Measurements from ENCODE around the gene ODF2L. TPM values are rescaled to one million over a fixed set of nuclear protein-coding genes. Genes with fewer than 3 reads are reported as not detected.

ODF2L gene
- total RNA-seq, 2 donors from 2014 or later: 13.0 TPM

GRCh38 chr1:86339014-86339812, 56.9 kb downstream of the ODF2L start:
- intact Hi-C loops (cut with DNase I): no loop called here
- DNase-seq: no peak
- ATAC-seq: no peak

- DNase-seq: no peak
- intact Hi-C loops (cut with DNase I): no loop called here
Observed at GRCh38 chr1:86335916-86336315, 60.2 kb downstream of the ODF2L start.

GRCh38 chr1:86325264-86325663, 70.9 kb downstream of the ODF2L start:
- DNase-seq (no peak), ATAC-seq (no peak)
- intact Hi-C loops (cut with DNase I): no loop called here

More at GRCh38 chr1:86335916-86336315, 60.2 kb downstream of the ODF2L start:
- no peak for ATAC-seq

GRCh38 chr1:86324130-86324822, 71.8 kb downstream of the ODF2L start:
- ATAC-seq (no peak), DNase-seq (no peak)
- intact Hi-C loops (cut with DNase I): no loop called here

GRCh38 chr1:86322241-86322640, 73.9 kb downstream of the ODF2L start:
- no peak for DNase-seq
- ATAC-seq: no peak
- intact Hi-C loops (cut with DNase I): no loop called here

GRCh38 chr1:86318436-86318835, 77.7 kb downstream of the ODF2L start:
- DNase-seq: no peak
- intact Hi-C loops (cut with DNase I): no loop called here
- ATAC-seq: no peak

- intact Hi-C loops (cut with DNase I): no loop called here
- ATAC-seq: no peak
- DNase-seq: no peak
Observed at GRCh38 chr1:86317926-86318325, 78.2 kb downstream of the ODF2L start.

GRCh38 chr1:86305731-86306130, 90.4 kb downstream of the ODF2L start:
- intact Hi-C loops (cut with DNase I): no loop called here
- ATAC-seq: no peak
- DNase-seq: no peak

- DNase-seq: no peak
- no peak for ATAC-seq
- intact Hi-C loops (cut with DNase I): no loop called here
Observed at GRCh38 chr1:86303041-86303690, 93.0 kb downstream of the ODF2L start.

Small RNA genes lying within 50 kb of the gene (microRNA-seq; reads per million reads assigned to microRNA genes)
- gene MIR7856: 0 to 0.27 reads per million in 2 donors

Other genes with a start within 250 kb of the ODF2L start
- 1 to 10 TPM; 1.4 to 1.5 TPM for gene COL24A1, start 239.6 kb downstream of the ODF2L start, total RNA-seq
- gene CLCA2, start 27.8 kb upstream of the ODF2L start, total RNA-seq: under 1 TPM; 0.21 to 0.53 TPM
- not detected for gene CLCA1, start 72.6 kb upstream of the ODF2L start, total RNA-seq
- not detected for gene CLCA4, start 150.8 kb upstream of the ODF2L start, total RNA-seq

Data from left cardiac atrium (tissue), 4 donors.